ENCODE data around the gene CD200. TPM values are rescaled to one million over a fixed set of nuclear protein-coding genes. Genes with fewer than 3 reads are reported as not detected.

Gene CD200
- total RNA-seq, 1 experiment from 2014 or later = 0.20 TPM

DNA sequence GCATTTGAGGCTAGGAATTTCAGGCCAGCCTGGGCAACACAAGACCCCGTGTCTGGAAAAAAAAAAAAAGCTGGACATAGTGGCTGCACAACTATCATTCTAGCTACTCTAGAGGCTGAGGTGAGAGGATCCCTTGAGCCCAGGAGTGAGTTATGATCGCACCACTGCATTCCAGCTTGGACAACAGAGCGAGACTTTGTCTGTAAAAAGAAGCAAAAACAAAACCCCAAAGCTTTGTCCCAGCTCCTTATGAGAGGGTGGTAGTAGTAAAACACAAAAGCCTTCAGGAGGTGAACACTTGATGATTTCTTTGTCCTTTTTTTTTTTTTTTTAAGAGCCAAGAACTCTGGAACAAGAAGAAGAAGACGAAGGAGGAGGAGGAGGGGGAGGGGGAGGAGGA, 1.1 kb upstream of the CD200 start:
- no peak for DNase-seq (ENCODE audit: low read depth)

DNA sequence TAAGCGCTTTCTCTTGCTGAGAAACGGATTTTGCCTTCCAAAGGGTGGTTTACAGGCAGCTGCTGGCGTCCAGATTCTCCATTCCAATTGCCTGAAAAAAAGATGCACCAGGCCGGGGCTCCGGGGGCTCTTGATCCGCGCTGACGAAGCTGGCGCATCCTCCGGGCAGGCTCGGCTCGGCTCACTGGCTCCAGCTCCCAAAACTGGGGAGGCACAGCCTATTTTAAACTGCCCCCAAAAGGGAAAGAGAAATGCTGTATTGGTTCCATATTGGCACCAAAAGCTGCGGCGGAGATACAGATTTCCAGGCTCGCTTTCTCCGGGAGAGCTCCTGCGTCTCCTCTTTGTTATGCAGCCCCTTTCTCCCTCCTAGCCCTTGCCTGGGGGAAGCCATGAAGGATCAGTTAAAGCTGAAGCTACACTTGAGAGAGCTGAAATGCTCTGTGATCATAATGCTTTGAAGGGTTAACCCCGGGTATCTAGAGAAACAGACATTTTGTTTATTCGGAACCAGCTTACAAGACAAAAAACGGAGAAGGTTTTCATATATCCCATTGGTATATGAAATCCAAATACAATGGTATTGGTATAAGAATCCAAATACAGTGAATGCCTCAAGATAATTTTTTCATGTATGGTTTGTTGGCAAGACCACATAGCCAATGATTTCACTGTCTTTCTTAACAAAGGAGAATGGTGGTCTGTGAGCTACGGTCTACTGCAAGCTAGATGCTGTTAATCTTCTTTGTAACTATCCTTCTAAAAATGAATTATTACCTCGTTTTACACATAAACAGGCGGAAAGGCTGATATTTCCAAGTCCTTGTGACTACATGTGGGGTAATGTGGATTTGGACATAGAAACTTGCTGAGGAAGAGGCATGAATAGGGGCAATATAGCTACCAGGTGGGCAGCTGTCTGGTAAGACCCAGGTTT, 693 bp downstream of the CD200 start:
- no peak for DNase-seq (ENCODE audit: low read depth)

DNA sequence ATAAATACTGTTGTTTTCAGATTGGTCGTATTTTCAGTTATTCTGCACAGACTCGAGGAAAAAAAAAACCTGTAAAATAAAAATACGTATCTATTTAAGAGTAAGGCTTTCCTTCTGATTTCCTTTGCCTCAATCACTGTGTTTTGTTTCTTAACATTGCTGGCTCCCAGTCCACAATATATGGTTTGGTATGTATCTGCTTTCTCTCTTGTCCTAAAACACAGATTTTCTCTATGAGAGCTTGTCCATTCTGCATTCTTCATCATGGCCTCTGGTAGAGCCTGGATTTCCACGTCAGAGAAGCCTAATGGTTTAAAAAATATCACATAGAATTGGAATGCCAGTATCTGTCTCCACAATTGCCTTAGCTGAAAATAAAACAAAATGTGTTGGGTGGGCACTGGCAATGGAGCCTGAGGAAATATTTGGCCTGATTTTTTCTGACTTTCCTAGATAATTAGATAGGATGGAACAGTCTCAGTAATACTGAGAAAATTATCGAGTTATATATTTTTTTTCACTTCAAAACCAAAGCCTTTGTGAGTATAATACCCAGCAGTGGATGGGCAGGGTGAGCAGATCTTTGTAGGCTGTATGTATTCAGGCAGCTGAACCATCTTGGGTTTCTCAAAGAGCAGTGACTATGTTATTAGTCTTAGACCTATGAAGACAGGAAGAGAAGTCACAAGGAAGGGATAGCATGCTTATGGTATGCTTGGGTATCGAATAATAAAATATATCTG, 1.9 kb downstream of the CD200 start:
- no peak for DNase-seq (ENCODE audit: low read depth)

DNA sequence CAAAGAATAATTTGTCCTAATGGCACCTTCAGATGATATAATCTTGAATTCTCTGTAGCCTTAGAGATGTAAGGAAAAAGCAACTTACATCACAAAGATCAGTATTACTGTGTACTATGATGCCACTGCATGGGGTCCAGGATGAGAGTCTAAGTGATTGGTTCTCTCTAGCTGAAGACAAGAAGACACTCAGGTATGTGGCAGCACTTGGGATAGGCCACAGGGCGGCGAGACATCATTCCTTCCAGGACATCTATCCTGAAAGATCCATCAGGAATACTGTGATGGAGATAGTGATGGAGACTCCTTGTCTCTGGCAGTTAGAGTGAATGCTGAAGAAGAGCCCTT, 2.5 kb downstream of the CD200 start:
- DNase-seq (ENCODE audit: low read depth) = no peak

DNA sequence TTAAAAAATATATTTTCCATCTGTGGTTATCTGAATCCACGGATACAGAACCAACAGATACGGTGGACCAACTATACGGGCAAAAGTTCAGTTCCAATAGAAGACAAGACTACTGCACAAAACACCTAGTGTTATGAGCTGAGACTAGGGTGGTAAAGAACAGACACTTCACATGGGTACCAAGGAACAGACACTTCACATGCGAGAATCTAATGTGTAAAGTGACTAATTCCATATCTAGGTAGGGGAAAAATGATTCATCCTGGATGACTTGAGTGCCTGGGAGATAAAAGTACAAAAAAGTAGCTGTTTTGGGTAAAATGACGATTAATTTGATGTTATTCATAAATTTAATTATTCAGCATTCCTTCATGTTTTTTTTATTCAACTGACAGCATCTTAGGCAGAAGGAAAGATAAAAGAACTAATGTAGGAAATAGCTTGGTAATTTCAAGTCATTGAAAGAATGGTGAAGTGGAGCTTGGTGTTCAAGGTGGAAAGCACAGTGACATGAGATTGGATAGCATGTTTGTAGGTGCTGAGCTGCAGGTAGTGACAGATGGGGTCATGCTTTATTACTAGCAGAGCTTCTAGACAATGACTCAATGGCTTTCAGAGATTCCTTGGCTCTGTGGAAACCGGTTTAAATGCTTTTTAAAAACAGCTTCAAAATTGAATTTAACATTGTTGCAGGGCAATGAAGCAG, 5.2 kb downstream of the CD200 start:
- no peak for DNase-seq (ENCODE audit: low read depth)

DNA sequence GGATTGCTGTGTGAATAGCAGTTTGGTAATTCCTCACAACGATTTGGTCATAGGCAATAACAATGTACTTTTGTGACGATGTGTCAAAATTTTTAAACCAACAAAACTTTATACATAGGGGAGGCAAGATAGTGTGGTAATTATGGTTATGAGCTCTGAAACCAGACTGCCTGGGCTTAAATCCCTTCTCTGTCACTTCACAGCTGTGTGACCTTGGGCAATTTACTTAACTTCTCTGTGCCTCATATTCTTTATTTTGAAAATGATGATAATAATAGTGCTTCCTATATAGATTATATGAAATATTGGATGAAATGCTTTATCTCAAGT, 5.7 kb downstream of the CD200 start:
- no peak for DNase-seq (ENCODE audit: low read depth)

DNA sequence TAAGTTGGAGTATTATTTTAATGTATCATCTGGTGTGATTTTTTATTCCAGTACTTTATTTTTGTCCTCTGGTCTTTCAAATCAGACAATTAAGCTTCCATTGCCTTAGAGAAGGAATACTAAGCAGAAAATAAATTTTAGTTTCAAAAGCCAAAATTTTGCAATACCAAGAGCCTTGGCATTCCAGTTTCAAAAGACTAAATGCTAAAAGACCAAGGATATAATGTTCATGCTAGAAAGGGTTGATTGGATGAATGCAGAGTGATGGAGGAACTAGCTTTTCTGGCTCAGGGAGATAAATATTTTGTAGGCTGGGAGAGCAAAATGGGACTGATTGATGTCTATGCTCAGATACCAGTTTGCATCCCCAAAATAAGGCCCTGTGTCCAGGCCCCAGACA, 6.2 kb downstream of the CD200 start:
- DNase-seq (ENCODE audit: low read depth) = no peak

DNA sequence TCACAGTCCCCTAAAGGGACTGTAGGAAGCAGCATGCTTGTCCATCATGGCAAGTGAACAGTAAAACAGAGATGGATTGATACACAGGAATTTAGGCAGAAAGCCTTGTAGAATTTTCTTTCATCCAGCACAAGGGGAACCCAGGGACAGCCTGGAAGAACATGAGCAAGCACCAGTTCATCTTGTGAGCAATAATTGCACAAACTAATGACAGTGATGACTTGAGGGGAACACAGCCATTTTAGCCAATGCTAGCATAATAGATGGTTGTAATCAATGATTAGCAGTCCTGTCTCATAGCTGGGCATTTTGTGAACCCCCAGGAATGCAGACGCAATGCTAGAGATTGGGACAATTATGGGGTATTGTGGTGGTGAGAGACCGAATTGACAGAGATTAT, 6.7 kb downstream of the CD200 start:
- DNase-seq (ENCODE audit: low read depth) = no peak

DNA sequence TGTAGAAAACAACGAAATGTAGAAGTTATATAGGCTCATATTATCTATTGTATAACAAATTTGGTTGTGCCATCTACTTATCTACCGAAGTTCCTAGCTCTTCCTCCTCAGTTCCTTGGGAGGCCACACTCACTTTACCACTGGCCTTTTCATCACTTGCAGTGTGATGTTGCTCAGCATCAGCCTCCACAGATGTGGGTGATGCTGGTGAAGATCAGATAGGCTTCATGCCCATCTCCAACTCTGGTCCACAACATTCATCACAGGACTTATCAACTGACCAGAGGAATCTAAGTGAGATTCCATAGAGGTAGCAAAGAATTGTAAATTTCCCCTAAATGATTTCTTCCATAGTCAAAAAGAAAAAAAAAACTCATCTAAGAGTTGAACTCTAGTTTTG, 8.4 kb downstream of the CD200 start:
- no peak for DNase-seq (ENCODE audit: low read depth)

DNA sequence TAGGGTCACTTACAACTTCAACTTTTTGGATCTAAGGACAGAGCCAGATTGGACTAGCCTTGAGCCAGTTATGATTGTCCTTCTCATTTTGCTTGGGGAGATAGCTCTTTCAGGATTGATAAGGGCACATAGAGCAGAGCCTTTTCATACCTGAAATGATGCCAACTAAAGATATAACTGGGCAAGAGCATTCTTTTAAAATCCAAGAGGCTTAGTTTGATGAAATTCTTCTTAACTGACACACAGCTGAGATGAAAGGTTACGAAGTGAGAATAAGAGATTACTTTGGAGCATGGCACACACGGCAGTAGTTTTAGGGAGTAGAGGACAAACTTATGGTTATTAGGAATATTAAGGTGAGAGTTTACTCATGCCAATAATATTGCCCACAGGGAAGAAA, 12.7 kb downstream of the CD200 start:
- DNase-seq (ENCODE audit: low read depth) = no peak

DNA sequence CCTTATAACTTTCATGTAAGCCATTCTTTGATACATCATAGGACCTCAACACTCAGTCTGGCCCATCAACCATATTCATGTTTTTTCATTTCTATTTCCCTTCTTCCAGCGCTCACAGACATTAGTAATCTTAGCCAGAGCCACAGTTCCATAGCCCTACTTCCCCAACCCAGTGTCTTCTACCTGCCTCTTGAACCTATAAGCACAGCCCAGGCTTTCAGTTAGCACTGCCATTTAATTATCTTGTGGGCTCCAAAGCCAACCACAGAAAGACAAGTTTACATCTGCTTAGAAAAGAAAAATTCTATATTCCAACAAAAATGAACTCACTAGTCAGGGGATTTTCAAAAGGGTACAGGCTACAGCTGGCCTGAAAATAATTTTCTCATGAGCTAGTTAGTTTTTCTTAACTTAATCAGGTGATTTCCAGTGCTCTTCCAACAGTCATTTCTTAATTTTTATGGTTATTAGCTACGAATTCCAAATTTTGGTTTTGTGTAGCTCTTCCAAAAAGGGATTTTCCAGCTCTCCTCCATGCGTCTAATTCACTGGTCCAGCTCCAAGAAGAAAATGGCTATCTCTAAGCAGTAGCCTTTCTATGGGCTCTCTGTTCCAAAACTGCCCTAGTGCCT, 13.7 kb downstream of the CD200 start:
- DNase-seq (ENCODE audit: low read depth) = no peak

DNA sequence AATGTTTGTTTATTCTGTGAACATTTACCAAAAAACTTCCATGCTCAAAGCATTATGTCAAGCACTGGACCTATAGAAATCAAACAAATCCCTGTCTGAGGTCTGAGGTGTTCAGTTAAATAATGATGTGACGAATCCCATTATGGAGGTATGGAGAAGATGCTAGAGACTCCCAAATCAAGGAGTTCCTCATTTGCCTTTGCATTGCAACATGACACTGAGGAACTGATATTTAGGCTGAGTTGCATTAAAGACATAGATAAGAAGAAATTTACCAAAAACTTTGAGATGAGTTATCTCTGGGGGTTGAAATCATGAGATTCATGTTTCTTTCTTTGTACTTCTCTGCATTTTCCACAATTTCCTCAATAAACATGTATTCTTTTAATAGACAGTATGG, 16.0 kb downstream of the CD200 start:
- DNase-seq (ENCODE audit: low read depth) = no peak

DNA sequence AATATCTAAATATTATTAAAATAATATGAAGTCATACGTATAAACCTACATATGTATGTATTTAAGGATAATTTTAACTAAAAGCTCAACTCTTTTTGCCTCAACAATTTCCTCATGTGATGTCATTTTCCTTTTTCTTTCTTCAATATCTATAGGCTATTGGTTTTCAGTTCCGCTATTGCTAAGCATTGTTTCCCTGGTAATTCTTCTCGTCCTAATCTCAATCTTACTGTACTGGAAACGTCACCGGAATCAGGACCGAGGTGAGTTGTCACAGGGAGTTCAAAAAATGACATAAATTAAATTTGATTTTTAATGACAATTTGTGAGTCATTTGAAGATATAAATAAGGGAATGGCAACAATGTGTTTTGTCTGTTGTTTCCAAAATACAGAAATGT, 16.6 kb downstream of the CD200 start:
- no peak for DNase-seq (ENCODE audit: low read depth)

DNA sequence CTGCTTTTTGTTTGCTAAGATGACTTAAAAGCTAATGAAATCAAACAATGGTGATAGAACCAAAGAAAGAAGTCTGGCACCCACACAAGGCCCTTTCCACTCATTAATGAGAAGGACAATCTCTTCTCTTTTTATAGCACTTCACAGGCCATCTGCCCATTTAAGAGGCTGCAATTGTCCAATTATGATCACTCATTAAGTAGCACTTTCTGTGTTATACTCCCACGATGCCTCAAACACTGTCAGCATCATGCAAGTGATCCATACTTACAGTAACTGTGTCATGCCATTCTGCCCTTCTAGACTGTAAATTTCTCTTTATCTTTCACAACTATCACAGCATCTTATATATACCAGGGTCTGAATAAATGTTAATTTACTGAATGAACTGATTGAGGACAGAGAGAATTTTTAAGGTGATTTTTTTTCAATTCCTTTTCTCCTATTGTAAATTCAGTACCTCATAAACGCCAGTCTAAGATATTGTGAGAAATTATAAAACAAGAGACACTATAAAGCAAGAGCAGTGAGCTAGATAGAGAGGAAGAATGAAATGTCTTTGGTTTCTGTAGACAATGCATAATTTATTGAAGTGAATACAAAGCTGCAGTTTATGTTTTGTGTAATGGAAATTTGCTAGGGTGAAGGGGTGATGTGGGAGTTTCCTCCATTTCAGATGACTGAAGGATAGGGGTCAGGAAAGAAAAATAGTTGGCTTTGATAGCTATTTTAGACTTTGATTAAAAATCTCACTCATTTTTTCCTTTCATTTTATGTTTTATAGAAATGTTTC, 17.3 kb downstream of the CD200 start:
- DNase-seq (ENCODE audit: low read depth) = no peak

DNA sequence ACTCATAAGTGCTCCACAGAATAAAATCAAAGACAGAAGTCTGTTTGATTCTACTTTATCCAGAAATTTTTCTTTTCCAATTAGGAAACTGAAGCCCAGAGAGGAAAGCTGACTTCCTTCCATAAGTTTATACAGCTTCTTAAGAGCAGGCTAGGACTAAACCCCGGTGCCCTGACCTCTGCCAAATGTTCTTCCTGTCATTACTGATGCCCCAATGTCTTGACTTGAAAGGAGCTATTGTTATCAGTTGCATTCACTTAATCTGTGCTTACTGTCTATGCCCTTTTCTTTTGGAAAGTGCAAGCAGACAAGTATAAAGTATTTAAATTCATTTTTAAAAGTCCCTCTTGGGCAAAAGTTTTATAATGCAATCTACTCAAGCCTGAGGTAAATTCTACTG, 18.1 kb downstream of the CD200 start:
- DNase-seq (ENCODE audit: low read depth) = no peak

DNA sequence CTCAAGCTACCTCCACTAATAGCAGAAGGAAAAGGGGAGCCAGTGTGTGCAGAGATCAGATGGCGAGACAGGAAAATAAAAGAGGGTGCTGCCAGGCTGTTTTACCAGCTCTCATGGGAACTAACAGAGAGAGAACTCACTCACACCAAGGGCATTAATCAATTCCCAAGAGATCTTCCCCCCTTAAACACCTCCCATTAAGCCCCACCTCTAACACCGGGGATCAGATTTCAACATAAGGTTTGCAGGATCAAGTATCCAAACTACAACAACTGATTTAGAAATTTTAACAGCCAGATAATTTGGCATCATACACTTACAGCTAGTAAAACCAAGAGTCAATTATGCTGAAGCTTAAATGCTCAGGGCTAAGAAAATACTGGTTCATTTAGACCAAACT, 18.9 kb downstream of the CD200 start:
- DNase-seq (ENCODE audit: low read depth) = no peak

DNA sequence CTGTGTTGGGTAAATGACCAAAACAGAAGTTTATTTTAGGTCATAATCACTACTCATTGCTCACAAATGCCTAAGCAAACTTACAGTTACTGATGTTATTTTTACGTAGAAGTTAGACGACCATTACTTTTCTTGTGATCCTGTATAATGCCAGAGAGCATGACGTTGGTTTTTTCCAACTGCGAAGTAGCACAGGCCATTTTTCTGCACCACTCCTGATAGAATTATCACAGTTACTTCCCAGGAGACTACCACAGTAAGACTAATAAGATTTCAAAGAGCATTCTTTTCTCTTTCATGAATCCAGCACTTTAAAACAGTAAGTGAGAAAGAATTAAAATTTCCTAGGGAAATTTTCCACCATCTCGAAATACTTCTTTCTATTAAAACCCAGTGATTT, 19.8 kb downstream of the CD200 start:
- DNase-seq (ENCODE audit: low read depth) = no peak

DNA sequence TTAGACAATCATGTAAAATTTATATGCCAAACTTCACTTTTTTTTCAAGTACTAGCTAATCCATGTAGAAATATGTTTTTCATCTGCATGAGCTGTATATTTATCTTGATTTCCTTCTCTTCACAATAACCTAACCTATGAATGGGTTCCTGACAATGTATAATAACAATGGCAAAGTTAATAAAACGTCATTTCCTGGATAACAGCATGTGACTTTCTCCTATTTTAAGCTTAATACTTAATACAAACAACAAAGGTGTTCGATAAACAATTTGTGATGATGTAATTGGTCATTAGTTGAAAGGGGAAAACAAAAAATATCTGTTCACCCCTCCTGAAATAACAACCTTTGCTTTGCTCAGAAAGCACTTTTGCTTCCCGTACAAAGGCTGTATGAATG, 20.4 kb downstream of the CD200 start:
- DNase-seq (ENCODE audit: low read depth) = no peak

DNA sequence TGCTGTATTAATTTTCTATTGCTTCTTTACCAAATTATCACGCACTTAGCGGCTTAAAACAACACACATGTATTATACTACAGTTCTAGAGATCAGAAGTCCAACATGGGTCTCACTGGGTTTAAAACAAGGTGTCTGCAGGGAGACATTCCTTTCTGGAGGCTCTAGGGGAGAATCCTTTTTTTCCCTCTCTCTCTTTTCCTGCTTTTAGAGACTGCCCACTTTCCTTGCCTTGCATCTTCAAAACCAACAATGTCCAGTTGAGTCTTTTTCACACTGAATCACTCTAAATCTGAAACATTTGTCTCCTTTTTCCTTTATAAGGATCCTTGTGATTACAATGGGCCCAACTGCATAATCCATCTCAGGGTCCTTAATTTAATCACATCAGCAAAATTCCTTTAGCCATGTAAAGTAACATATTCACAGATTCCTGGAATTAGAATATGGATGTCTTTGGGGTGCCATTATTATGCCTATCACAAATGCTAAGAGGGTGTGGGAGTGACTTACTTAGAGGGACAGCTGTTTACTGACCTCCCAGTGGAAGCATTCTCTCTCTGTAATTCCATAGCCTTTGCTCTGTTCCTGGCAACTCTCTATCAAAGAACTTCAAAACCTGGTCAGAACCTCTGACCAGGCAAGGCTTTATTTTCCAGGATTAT, 21.8 kb downstream of the CD200 start:
- DNase-seq (ENCODE audit: low read depth) = no peak

DNA sequence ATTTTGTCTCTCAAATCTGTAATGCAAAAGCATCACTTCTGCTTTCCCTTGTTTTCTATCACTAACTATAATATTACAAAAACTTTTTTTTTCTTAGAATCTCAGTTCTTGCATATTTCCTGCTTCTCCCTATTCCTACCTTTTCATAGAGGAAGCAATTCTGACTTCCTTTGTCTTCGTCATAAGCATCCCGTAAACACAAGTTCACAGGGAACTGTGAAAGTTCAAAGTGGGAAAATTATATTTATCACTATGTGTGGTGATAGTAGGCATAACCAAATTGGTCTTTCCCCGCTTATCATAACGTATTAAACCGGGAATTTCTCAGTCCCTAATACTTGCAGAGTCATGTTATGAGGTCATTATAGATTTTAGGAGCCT, 22.3 kb downstream of the CD200 start:
- DNase-seq (ENCODE audit: low read depth) = no peak
